ENCODE measurements around the gene OSTN.
"Not testable (repeated sequence)": the region's sequence is repeated elsewhere in the genome, so short reads cannot be mapped to it uniquely, and the experiment has no call there.

Gene OSTN

DNA sequence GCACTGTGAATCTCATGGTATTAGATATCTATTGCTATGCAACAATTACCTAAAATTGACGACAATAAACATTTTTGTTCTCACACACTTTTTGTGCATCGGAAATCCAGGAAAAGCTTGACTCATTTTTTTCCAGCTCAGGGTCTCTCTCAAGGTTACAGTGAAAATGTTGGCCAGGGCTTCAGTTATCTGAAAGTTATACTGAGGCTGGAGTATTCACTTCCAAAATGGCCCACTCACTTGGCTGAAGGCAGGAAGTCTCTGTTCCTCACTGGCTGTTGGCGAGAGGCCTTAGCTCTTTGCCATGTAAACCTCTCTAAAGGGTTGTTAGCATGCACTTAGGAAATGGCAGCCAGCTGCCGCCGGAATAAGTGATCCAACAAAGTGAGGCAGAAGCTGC is 41.4 kb downstream of the OSTN start:
- H3K27ac Mint-ChIP-seq, result no peak overlapping the region
- H3K36me3 Mint-ChIP-seq, result peaks cover 0 to 3% of the 10 kb centered on the region in 2 donors
- no peaks in the 10 kb centered on the region for H3K27me3 Mint-ChIP-seq
- H3K4me1 Mint-ChIP-seq, result peaks cover 13 to 30% of the 10 kb centered on the region in 2 donors
- no peak for ATAC-seq (replicated peaks)
- no peaks in the 10 kb centered on the region for H3K9me3 Mint-ChIP-seq
- DNase-seq, result no peak
- H3K4me3 Mint-ChIP-seq, result no peak overlapping the region

DNA sequence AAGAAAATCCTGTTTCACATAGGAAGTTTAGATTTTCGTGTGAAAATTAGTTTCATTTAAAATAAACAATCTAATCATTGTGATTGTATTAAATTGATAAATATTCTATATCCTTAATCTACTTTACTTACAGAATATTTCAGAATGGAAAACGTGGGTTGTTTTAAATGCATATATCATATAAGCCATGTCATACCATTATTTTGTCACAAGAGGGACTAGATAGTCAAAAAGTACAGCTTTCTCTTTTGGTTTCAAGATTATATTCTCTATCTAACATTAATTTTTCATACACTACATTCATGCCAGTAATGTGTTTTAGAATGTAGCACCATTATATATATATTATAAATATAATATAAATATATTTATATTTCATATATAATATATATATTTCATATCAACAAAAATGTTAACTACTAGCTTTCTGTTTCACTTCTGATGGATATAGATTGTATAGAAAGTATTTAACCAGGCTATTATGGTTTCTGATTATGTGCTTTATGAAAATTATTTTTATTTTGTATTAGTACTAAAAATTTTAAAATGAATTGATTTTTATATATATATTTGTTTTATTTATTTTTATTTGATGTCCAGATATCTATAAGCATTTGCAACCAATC is 45.3 kb downstream of the OSTN start:
- Mint-ChIP-seq H3K4me1 (peaks cover 7 to 20% of the 10 kb centered on the region in 2 donors), H3K36me3 (peaks cover 4 to 9% of the 10 kb centered on the region in 2 donors), H3K4me3 (no peak overlapping the region), H3K9me3 (peaks cover 0 to 5% of the 10 kb centered on the region in 2 donors), H3K27ac (no peak overlapping the region), H3K27me3 (no peaks in the 10 kb centered on the region)
- ATAC-seq (replicated peaks) (no peak), DNase-seq (no peak)

DNA sequence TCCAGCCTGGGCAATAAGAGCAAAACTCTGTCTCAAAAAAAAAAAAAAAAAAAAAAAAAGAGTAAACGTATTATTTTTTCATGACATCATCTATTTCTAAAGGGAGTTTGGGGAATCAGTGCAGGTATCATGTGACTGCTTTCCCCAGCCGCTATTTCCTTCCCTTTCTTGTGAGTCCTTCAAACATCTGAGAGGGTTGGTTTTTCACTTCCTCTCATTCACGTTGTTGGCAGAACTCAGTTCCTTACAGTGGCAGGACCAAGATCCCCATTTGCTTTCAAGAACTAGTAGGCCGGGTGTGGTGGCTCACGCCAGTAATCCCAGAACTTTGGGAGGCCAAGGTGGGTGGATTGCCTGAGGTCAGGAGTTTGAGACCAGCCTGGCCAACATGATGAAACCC is 47.0 kb downstream of the OSTN start:
- H3K4me3 Mint-ChIP-seq, result peak overlapping the region; percentile 18 to 26
- not testable (repeated sequence) for H3K27me3 Mint-ChIP-seq, H3K9me3 Mint-ChIP-seq, H3K36me3 Mint-ChIP-seq
- H3K4me1 Mint-ChIP-seq, result peaks cover 7 to 20% of the 10 kb centered on the region in 2 donors
- ATAC-seq (replicated peaks) (peak; percentile 99 to 100), DNase-seq (peak; percentile 75)
- peak overlapping the region; percentile 94 for H3K27ac Mint-ChIP-seq

GRCh38 chr3:191246630-191247029 is 47.6 kb downstream of the OSTN start:
- DNase-seq, result no peak
- Mint-ChIP-seq H3K4me1 (peaks cover 7 to 24% of the 10 kb centered on the region in 2 donors), H3K9me3 (peaks cover 0 to 5% of the 10 kb centered on the region in 2 donors), H3K27ac (peak overlapping the region; percentile 94), H3K4me3 (peak overlapping the region in 1 of 2 donors; percentile 26), H3K36me3 (peaks cover 4 to 9% of the 10 kb centered on the region in 2 donors), H3K27me3 (no peaks in the 10 kb centered on the region)
- no peak for ATAC-seq (replicated peaks)

- DNase-seq (no peak), ATAC-seq (replicated peaks) (peak; percentile 31 to 67)
- H3K36me3 Mint-ChIP-seq, result no peaks in the 10 kb centered on the region
- H3K4me1 Mint-ChIP-seq, result peaks cover 23 to 54% of the 10 kb centered on the region in 2 donors
- H3K4me3 Mint-ChIP-seq, result peak overlapping the region; percentile 65 to 76
- H3K27me3 Mint-ChIP-seq, result no peaks in the 10 kb centered on the region
- peak overlapping the region; percentile 81 for H3K27ac Mint-ChIP-seq
- no peaks in the 10 kb centered on the region for H3K9me3 Mint-ChIP-seq
Measured at GRCh38 chr3:191253089-191253799, 54.2 kb downstream of the OSTN start.

GRCh38 chr3:191254098-191254873 is 55.2 kb downstream of the OSTN start:
- no peaks in the 10 kb centered on the region for H3K36me3 Mint-ChIP-seq
- peak; percentile 44 to 66 for ATAC-seq (replicated peaks)

DNA sequence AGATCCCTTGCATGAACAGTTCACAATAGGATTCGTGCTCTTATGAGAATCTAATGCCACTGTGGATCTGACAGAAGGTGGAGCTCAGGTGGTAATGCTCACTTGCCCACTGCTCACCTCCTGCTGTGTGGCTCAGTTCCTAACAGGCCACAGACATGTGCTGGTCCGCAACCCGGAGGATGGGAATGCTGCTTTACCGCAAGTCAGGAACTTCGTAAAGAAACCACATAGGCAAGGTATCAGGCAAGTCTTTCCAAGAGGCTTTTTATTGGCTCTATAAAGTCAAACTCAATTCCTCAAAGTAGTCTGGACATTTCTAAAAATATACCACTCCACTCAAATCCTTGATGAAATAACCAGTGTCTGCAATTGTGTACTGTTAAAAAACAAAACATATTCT is 56.1 kb downstream of the OSTN start:
- Mint-ChIP-seq H3K27ac (no peak overlapping the region), H3K27me3 (no peaks in the 10 kb centered on the region), H3K36me3 (no peaks in the 10 kb centered on the region), H3K4me1 (peaks cover 31 to 62% of the 10 kb centered on the region in 2 donors), H3K4me3 (no peak overlapping the region), H3K9me3 (no peaks in the 10 kb centered on the region)
- ATAC-seq (replicated peaks), result no peak
- DNase-seq, result no peak

More at GRCh38 chr3:191254098-191254873, 55.2 kb downstream of the OSTN start:
- Mint-ChIP-seq H3K27ac (peak overlapping the region; percentile 42), H3K4me1 (peaks cover 30 to 60% of the 10 kb centered on the region in 2 donors), H3K9me3 (no peaks in the 10 kb centered on the region), H3K27me3 (no peaks in the 10 kb centered on the region), H3K4me3 (no peak overlapping the region)
- no peak for DNase-seq

DNA sequence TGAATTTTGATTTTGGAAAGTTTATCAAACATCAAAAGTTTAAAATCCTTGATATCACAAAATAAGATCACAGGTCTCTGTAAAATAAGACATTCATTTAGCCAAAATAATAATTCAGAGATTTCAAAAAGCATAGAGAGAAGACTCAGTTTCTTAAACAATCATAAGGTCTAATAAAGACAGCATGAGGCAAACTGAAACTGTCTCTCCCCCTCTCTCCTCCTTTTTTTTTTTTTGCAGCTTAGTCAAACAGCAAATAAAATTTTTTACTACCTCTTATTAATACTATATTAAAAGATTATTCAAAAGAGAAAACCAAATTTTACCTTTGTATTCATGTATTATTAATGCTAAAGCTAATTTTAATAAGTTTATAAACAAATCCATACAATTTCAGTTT is 57.4 kb downstream of the OSTN start:
- Mint-ChIP-seq H3K9me3 (no peaks in the 10 kb centered on the region), H3K27me3 (no peaks in the 10 kb centered on the region), H3K4me3 (no peak overlapping the region), H3K4me1 (peaks cover 33 to 60% of the 10 kb centered on the region in 2 donors), H3K27ac (no peak overlapping the region), H3K36me3 (no peaks in the 10 kb centered on the region)
- DNase-seq, result no peak
- no peak for ATAC-seq (replicated peaks)

DNA sequence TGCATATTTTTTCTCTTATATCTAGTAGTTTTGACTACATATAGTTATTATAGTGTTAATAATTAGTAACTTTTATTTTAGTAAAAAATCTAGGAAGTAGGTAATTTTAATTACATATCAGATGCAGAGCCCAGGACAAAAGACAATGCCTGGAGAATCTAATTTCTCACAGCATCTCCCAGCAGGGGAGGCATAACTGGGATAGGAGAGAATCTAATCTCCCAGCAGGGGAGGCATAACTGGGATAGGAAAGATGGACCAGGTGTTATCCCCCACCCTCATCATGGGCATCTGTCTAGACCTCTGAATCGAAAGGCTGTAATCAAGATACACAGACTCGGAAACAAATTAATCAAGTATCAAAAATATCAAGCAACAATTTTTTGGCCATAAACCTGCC is 58.2 kb downstream of the OSTN start:
- no peaks in the 10 kb centered on the region for H3K27me3 Mint-ChIP-seq
- no peaks in the 10 kb centered on the region for H3K36me3 Mint-ChIP-seq
- no peak for ATAC-seq (replicated peaks)
- no peak overlapping the region for H3K4me3 Mint-ChIP-seq
- H3K9me3 Mint-ChIP-seq, result no peaks in the 10 kb centered on the region
- H3K27ac Mint-ChIP-seq, result no peak overlapping the region
- DNase-seq, result no peak
- peaks cover 33 to 51% of the 10 kb centered on the region in 2 donors for H3K4me1 Mint-ChIP-seq

DNA sequence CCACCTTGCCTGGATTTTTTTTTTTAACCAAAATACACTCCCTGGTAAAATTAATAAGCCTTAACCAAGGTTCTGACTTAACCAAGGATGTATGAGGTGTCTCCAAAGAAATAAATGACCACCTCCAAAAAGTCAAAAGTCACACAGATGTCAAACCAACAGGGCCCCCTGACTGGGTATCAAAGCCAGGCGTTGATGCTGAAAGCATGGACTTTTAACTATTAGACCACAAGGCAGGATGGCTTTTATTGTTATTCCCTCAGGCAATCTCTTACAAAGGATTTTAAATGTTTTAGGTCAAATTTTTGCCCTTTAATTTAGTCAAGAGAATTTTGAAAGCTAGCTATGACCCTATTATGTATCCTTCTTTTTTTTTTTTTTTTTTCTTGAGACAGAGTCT is 60.4 kb downstream of the OSTN start:
- Mint-ChIP-seq H3K4me1 (peaks cover 25 to 45% of the 10 kb centered on the region in 2 donors), H3K4me3 (peak overlapping the region in 1 of 2 donors; percentile 66), H3K36me3 (no peaks in the 10 kb centered on the region), H3K27ac (peak overlapping the region; percentile 90), H3K9me3 (no peaks in the 10 kb centered on the region), H3K27me3 (no peaks in the 10 kb centered on the region)
- no peak for DNase-seq
- no peak for ATAC-seq (replicated peaks)

GRCh38 chr3:191260431-191261303 is 61.6 kb downstream of the OSTN start:
- DNase-seq (no peak), ATAC-seq (replicated peaks) (no peak)
- Mint-ChIP-seq H3K4me3 (no peak overlapping the region), H3K9me3 (no peaks in the 10 kb centered on the region), H3K27ac (peak overlapping the region; percentile 66), H3K27me3 (no peaks in the 10 kb centered on the region), H3K4me1 (peaks cover 21 to 34% of the 10 kb centered on the region in 2 donors), H3K36me3 (no peaks in the 10 kb centered on the region)

DNA sequence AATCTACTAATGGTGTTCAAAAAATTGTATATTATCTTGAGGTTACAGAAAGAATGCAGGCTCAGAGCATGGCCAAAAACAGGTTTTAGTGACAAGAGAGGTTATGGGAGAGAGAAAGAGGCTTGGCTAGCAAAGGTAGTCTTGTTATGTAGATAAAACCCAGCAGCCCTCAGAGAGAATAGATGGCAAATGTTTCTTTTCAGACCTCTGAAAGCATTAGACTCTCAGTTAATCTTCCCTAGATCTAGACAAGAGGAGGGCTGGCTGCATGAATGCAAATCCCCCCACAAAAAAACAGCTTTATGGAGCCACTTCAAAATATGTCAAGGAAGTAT is 62.2 kb downstream of the OSTN start:
- Mint-ChIP-seq H3K36me3 (no peaks in the 10 kb centered on the region), H3K27me3 (no peaks in the 10 kb centered on the region), H3K4me1 (peaks cover 21 to 31% of the 10 kb centered on the region in 2 donors), H3K4me3 (no peak overlapping the region), H3K27ac (no peak overlapping the region), H3K9me3 (no peaks in the 10 kb centered on the region)
- DNase-seq (no peak), ATAC-seq (replicated peaks) (no peak)

- no peak for DNase-seq
- peak in 1 of 2 donors; percentile 41 for ATAC-seq (replicated peaks)
- H3K9me3 Mint-ChIP-seq, result peaks cover 0 to 3% of the 10 kb centered on the region in 2 donors
- H3K27ac Mint-ChIP-seq, result no peak overlapping the region
- no peak overlapping the region for H3K4me3 Mint-ChIP-seq
- no peaks in the 10 kb centered on the region for H3K27me3 Mint-ChIP-seq
- peaks cover 24 to 35% of the 10 kb centered on the region in 2 donors for H3K4me1 Mint-ChIP-seq
- peaks cover 0 to 3% of the 10 kb centered on the region in 2 donors for H3K36me3 Mint-ChIP-seq
Measured at GRCh38 chr3:191262650-191263049, 63.6 kb downstream of the OSTN start.

DNA sequence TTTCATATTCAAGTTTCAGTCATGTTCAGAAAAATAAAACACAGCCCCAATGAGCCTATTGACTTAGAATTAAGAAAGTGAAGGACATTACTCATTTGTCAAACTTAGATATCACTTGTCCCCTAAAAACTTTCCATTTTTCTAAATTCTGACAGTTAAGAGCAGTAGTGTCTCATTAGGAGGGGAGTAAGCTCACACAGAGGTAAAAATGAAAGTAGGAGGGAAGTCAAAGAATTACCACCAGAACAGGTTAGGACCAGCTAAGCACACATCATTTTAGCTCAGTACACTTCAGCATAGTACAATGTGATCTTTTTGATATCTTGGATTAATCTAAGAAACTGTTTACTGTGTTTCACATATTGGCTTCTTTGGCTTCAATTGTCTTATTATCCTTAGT is 64.3 kb downstream of the OSTN start:
- Mint-ChIP-seq H3K4me1 (peaks cover 18 to 34% of the 10 kb centered on the region in 2 donors), H3K27me3 (no peaks in the 10 kb centered on the region), H3K9me3 (peaks cover 0 to 6% of the 10 kb centered on the region in 2 donors), H3K36me3 (peaks cover 0 to 8% of the 10 kb centered on the region in 2 donors), H3K27ac (peak overlapping the region; percentile 71), H3K4me3 (peak overlapping the region; percentile 48 to 64)
- no peak for DNase-seq
- peak; percentile 72 to 88 for ATAC-seq (replicated peaks)

Measured in stimulated activated naive B cell treated with anti-CD40 and anti-IgM and Interleukin-4, amounts not matched to agents 10 μg/mL and 1 μg/mL and 100 μg/mL, for 72 hours (primary cell).